ENCODE data around the gene BRAT1.

GRCh38 chr7:2514473-2515423 is 40.6 kb downstream of the BRAT1 start:
- TF ChIP-seq CTCF (IDR thresholded peaks at IDR 0.05; ENCODE audit: low read length) (no peak), EZH2 (optimal IDR thresholded peaks at IDR 0.05; ENCODE audit: low read depth, low read length) (no peak)
